ENCODE measurements around the gene CBX7.

The CBX7 gene

GRCh38 chr22:39090426-39091064 is 61.9 kb downstream of the CBX7 start:
- WGBS (ENCODE audit: insufficient coverage, insufficient read length), result no CpG with 5 or more reads among the region's 15 CpGs
- Histone ChIP-seq H3K4me3 (ENCODE audit: low read length) (no peak overlapping the region), H3K27ac (ENCODE audit: low read length) (no peak overlapping the region), H3K36me3 (ENCODE audit: control insufficient read depth, insufficient read depth, low read length) (no peaks in the 10 kb centered on the region), H3K27me3 (ENCODE audit: control insufficient read depth, insufficient read depth, low read length) (no peaks in the 10 kb centered on the region), H3K9me3 (ENCODE audit: control insufficient read depth, insufficient read depth, low read length) (no peaks in the 10 kb centered on the region), H3K4me1 (ENCODE audit: control insufficient read depth, insufficient read depth, low read length) (peaks cover 2% of the 10 kb centered on the region)
- no peak for DNase-seq (ENCODE audit: low read depth, low spot score)

- no CpG with 5 or more reads among the region's 6 CpGs for WGBS (ENCODE audit: insufficient coverage, insufficient read length)
- no peak overlapping the region for H3K4me3 ChIP-seq (ENCODE audit: low read length)
- peaks cover 2% of the 10 kb centered on the region for H3K4me1 ChIP-seq (ENCODE audit: control insufficient read depth, insufficient read depth, low read length)
- H3K27me3 ChIP-seq (ENCODE audit: control insufficient read depth, insufficient read depth, low read length), result no peaks in the 10 kb centered on the region
- H3K9me3 ChIP-seq (ENCODE audit: control insufficient read depth, insufficient read depth, low read length), result no peaks in the 10 kb centered on the region
- H3K27ac ChIP-seq (ENCODE audit: low read length), result no peak overlapping the region
- no peak for DNase-seq (ENCODE audit: low read depth, low spot score)
- H3K36me3 ChIP-seq (ENCODE audit: control insufficient read depth, insufficient read depth, low read length), result no peaks in the 10 kb centered on the region
These were observed 62.6 kb downstream of the CBX7 start for GRCh38 chr22:39089928-39090327.

- H3K9me3 ChIP-seq (ENCODE audit: control insufficient read depth, insufficient read depth, low read length), result no peaks in the 10 kb centered on the region
- H3K27ac ChIP-seq (ENCODE audit: low read length), result no peak overlapping the region
- no peaks in the 10 kb centered on the region for H3K36me3 ChIP-seq (ENCODE audit: control insufficient read depth, insufficient read depth, low read length)
- no peak for DNase-seq (ENCODE audit: low read depth, low spot score)
- H3K27me3 ChIP-seq (ENCODE audit: control insufficient read depth, insufficient read depth, low read length), result no peaks in the 10 kb centered on the region
- WGBS (ENCODE audit: insufficient coverage, insufficient read length), result no CpG with 5 or more reads among the region's 5 CpGs
- peaks cover 2% of the 10 kb centered on the region for H3K4me1 ChIP-seq (ENCODE audit: control insufficient read depth, insufficient read depth, low read length)
- no peak overlapping the region for H3K4me3 ChIP-seq (ENCODE audit: low read length)
These were observed 63.8 kb downstream of the CBX7 start for GRCh38 chr22:39088685-39089032.

- no peaks in the 10 kb centered on the region for H3K9me3 ChIP-seq (ENCODE audit: control insufficient read depth, insufficient read depth, low read length)
- H3K36me3 ChIP-seq (ENCODE audit: control insufficient read depth, insufficient read depth, low read length), result no peaks in the 10 kb centered on the region
- H3K4me3 ChIP-seq (ENCODE audit: low read length), result no peak overlapping the region
- WGBS (ENCODE audit: insufficient coverage, insufficient read length), result 100% methylated on average over 5 of the region's 18 CpGs
- peaks cover 2% of the 10 kb centered on the region for H3K4me1 ChIP-seq (ENCODE audit: control insufficient read depth, insufficient read depth, low read length)
- no peaks in the 10 kb centered on the region for H3K27me3 ChIP-seq (ENCODE audit: control insufficient read depth, insufficient read depth, low read length)
- no peak for DNase-seq (ENCODE audit: low read depth, low spot score)
- no peak overlapping the region for H3K27ac ChIP-seq (ENCODE audit: low read length)
These were observed 64.4 kb downstream of the CBX7 start for GRCh38 chr22:39087881-39088684.

- no peaks in the 10 kb centered on the region for H3K36me3 ChIP-seq (ENCODE audit: control insufficient read depth, insufficient read depth, low read length)
- WGBS (ENCODE audit: insufficient coverage, insufficient read length), result no CpG with 5 or more reads among the region's 6 CpGs
- H3K27ac ChIP-seq (ENCODE audit: low read length), result no peak overlapping the region
- H3K4me1 ChIP-seq (ENCODE audit: control insufficient read depth, insufficient read depth, low read length), result peaks cover 2% of the 10 kb centered on the region
- no peaks in the 10 kb centered on the region for H3K27me3 ChIP-seq (ENCODE audit: control insufficient read depth, insufficient read depth, low read length)
- H3K4me3 ChIP-seq (ENCODE audit: low read length), result no peak overlapping the region
- no peak for DNase-seq (ENCODE audit: low read depth, low spot score)
- H3K9me3 ChIP-seq (ENCODE audit: control insufficient read depth, insufficient read depth, low read length), result no peaks in the 10 kb centered on the region
These were observed 65.4 kb downstream of the CBX7 start for GRCh38 chr22:39087098-39087497.

GRCh38 chr22:39084666-39085065 is 67.8 kb downstream of the CBX7 start:
- Histone ChIP-seq H3K27me3 (ENCODE audit: control insufficient read depth, insufficient read depth, low read length) (no peaks in the 10 kb centered on the region), H3K27ac (ENCODE audit: low read length) (no peak overlapping the region), H3K4me1 (ENCODE audit: control insufficient read depth, insufficient read depth, low read length) (peaks cover 2% of the 10 kb centered on the region), H3K9me3 (ENCODE audit: control insufficient read depth, insufficient read depth, low read length) (no peaks in the 10 kb centered on the region), H3K4me3 (ENCODE audit: low read length) (no peak overlapping the region), H3K36me3 (ENCODE audit: control insufficient read depth, insufficient read depth, low read length) (no peaks in the 10 kb centered on the region)
- no peak for DNase-seq (ENCODE audit: low read depth, low spot score)
- no CpG with 5 or more reads among the region's 8 CpGs for WGBS (ENCODE audit: insufficient coverage, insufficient read length)

- no CpG with 5 or more reads among the region's 14 CpGs for WGBS (ENCODE audit: insufficient coverage, insufficient read length)
- Histone ChIP-seq H3K27ac (ENCODE audit: low read length) (no peak overlapping the region), H3K36me3 (ENCODE audit: control insufficient read depth, insufficient read depth, low read length) (no peaks in the 10 kb centered on the region)
These were observed 69.0 kb downstream of the CBX7 start for GRCh38 chr22:39083212-39084165.

GRCh38 chr22:39081598-39081997 is 70.9 kb downstream of the CBX7 start:
- Histone ChIP-seq H3K27ac (ENCODE audit: low read length) (no peak overlapping the region), H3K9me3 (ENCODE audit: control insufficient read depth, insufficient read depth, low read length) (no peaks in the 10 kb centered on the region), H3K36me3 (ENCODE audit: control insufficient read depth, insufficient read depth, low read length) (no peaks in the 10 kb centered on the region), H3K4me1 (ENCODE audit: control insufficient read depth, insufficient read depth, low read length) (peaks cover 1% of the 10 kb centered on the region; the same call in 1 of the 2 replicates), H3K27me3 (ENCODE audit: control insufficient read depth, insufficient read depth, low read length) (no peaks in the 10 kb centered on the region), H3K4me3 (ENCODE audit: low read length) (no peak overlapping the region)
- no CpG with 5 or more reads among the region's 8 CpGs for WGBS (ENCODE audit: insufficient coverage, insufficient read length)
- DNase-seq (ENCODE audit: low read depth, low spot score), result no peak

More at GRCh38 chr22:39083212-39084165, 69.0 kb downstream of the CBX7 start:
- Histone ChIP-seq H3K4me3 (ENCODE audit: low read length) (no peak overlapping the region), H3K4me1 (ENCODE audit: control insufficient read depth, insufficient read depth, low read length) (peaks cover 2% of the 10 kb centered on the region), H3K27me3 (ENCODE audit: control insufficient read depth, insufficient read depth, low read length) (no peaks in the 10 kb centered on the region), H3K9me3 (ENCODE audit: control insufficient read depth, insufficient read depth, low read length) (no peaks in the 10 kb centered on the region)
- DNase-seq (ENCODE audit: low read depth, low spot score), result no peak

- no CpG with 5 or more reads among the region's 12 CpGs for WGBS (ENCODE audit: insufficient coverage, insufficient read length)
- H3K27me3 ChIP-seq (ENCODE audit: control insufficient read depth, insufficient read depth, low read length), result no peaks in the 10 kb centered on the region
These were observed 71.5 kb downstream of the CBX7 start for GRCh38 chr22:39081016-39081415.

More at GRCh38 chr22:39081016-39081415, 71.5 kb downstream of the CBX7 start:
- Histone ChIP-seq H3K36me3 (ENCODE audit: control insufficient read depth, insufficient read depth, low read length) (no peaks in the 10 kb centered on the region), H3K9me3 (ENCODE audit: control insufficient read depth, insufficient read depth, low read length) (no peaks in the 10 kb centered on the region), H3K4me3 (ENCODE audit: low read length) (no peak overlapping the region), H3K4me1 (ENCODE audit: control insufficient read depth, insufficient read depth, low read length) (0 out of 2 replicates have a peak, but pooled peaks cover 1% of the 10 kb centered on the region), H3K27ac (ENCODE audit: low read length) (no peak overlapping the region)
- DNase-seq (ENCODE audit: low read depth, low spot score), result no peak

Measured in iPS DF 6.9 (cell line).